Measurements from ENCODE around the gene ERP29. TPM values are rescaled to one million over a fixed set of nuclear protein-coding genes. Genes with fewer than 3 reads are reported as not detected.

ERP29 gene
- total and polyA plus RNA-seq, 2 of the 13 experiments (the other 11 are each of a cell fraction or from before 2014, with no cell fraction given) = 111 to 147 TPM

DNA sequence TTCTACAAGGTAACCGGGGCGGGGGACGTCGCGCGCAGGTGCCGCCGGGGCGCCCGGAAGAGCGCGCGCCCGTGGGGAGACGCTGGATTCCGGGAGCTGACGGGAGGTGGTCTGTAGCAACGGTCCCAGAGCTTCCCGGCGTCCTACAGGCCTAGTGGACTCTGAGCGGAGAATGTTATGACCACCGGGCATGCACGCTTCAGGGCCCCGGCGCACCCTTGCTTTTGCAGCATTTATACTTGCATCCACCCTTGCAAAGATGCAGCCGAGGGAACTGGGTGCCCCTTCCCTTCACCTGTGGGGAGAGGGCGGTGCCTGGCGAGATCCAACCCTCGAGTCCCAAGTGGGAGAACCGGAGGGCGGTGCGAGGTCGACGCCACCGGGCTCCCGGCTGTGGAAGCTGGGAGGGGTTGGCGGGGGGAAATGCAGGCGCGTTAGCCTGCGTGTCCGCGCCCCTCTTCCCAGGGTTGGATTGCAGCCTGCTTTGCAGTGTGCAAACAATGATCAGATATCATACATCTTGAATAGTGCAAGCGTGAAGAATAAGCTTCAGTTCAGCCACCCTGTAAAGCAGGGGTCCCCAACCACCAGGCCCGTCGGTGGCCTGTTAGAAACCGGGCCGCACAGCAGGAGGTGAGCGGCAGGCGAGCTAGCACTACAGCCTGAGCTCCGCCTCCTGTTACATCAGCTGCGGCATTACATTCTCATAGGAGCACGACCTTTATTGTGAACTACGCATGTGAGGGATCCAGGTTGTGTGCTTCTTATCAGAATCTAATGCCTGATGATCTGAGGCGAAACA, 576 bp downstream of the ERP29 start (continued):
- TF ChIP-seq ZNF879 (CRISPR knock-in tag; IDR thresholded peaks at IDR 0.05) = no peak
- TF ChIP-seq ZBTB8A (CRISPR knock-in tag; IDR thresholded peaks at IDR 0.05; ENCODE audit: borderline replicate concordance, low read depth) = no peak
- TF ChIP-seq ZNF24 (IDR thresholded peaks at IDR 0.05) = no peak
- no peak for TF ChIP-seq ZNF30 (CRISPR knock-in tag; IDR thresholded peaks at IDR 0.05)
- TF ChIP-seq NFE2L2 (IDR thresholded peaks at IDR 0.05; ENCODE audit: low read length) = no peak
- TF ChIP-seq XRCC5 (optimal IDR thresholded peaks at IDR 0.05; ENCODE audit: low read length) = peak; percentile 18
- TF ChIP-seq, protein P1, sequence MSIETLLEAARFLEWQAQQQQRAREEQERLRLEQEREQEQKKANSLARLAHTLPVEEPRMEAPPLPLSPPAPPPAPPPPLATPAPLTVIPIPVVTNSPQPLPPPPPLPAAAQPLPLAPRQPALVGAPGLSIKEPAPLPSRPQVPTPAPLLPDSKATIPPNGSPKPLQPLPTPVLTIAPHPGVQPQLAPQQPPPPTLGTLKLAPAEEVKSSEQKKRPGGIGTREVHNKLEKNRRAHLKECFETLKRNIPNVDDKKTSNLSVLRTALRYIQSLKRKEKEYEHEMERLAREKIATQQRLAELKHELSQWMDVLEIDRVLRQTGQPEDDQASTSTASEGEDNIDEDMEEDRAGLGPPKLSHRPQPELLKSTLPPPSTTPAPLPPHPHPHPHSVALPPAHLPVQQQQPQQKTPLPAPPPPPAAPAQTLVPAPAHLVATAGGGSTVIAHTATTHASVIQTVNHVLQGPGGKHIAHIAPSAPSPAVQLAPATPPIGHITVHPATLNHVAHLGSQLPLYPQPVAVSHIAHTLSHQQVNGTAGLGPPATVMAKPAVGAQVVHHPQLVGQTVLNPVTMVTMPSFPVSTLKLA (IDR thresholded peaks at IDR 0.05) = no peak
- no peak for TF ChIP-seq MLLT10 (CRISPR knock-in tag; IDR thresholded peaks at IDR 0.05)
- TF ChIP-seq ZNF101 (CRISPR knock-in tag; IDR thresholded peaks at IDR 0.05; ENCODE audit: borderline replicate concordance, low read depth) = peak; percentile 56; the same call in 1 of the 2 replicates
- TF ChIP-seq MIER2 (CRISPR knock-in tag; IDR thresholded peaks at IDR 0.05) = 0 out of 2 replicates have a peak, but pooled peaks have one; percentile 40
- TF ChIP-seq ZNF747 (CRISPR knock-in tag; IDR thresholded peaks at IDR 0.05; ENCODE audit: borderline replicate concordance) = peak; percentile 44; the same call in 1 of the 2 replicates
- TF ChIP-seq, protein P2, sequence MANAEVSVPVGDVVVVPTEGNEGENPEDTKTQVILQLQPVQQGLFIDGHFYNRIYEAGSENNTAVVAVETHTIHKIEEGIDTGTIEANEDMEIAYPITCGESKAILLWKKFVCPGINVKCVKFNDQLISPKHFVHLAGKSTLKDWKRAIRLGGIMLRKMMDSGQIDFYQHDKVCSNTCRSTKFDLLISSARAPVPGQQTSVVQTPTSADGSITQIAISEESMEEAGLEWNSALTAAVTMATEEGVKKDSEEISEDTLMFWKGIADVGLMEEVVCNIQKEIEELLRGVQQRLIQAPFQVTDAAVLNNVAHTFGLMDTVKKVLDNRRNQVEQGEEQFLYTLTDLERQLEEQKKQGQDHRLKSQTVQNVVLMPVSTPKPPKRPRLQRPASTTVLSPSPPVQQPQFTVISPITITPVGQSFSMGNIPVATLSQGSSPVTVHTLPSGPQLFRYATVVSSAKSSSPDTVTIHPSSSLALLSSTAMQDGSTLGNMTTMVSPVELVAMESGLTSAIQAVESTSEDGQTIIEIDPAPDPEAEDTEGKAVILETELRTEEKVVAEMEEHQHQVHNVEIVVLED (CRISPR knock-in tag; IDR thresholded peaks at IDR 0.05; ENCODE audit: borderline replicate concordance) = no peak; the same call in 1 of the 2 replicates
- TF ChIP-seq NFIB (CRISPR knock-in tag; IDR thresholded peaks at IDR 0.05; ENCODE audit: borderline replicate concordance) = no peak
- peak; percentile 46; the same call in 1 of the 2 replicates for TF ChIP-seq DMAP1 (CRISPR knock-in tag; IDR thresholded peaks at IDR 0.05)
- TF ChIP-seq ZMYM3 (CRISPR knock-in tag; IDR thresholded peaks at IDR 0.05) = no peak
- TF ChIP-seq, protein P3, sequence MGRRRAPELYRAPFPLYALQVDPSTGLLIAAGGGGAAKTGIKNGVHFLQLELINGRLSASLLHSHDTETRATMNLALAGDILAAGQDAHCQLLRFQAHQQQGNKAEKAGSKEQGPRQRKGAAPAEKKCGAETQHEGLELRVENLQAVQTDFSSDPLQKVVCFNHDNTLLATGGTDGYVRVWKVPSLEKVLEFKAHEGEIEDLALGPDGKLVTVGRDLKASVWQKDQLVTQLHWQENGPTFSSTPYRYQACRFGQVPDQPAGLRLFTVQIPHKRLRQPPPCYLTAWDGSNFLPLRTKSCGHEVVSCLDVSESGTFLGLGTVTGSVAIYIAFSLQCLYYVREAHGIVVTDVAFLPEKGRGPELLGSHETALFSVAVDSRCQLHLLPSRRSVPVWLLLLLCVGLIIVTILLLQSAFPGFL (CRISPR knock-in tag; IDR thresholded peaks at IDR 0.05) = no peak
- no peak for TF ChIP-seq HNF4G (IDR thresholded peaks at IDR 0.05; ENCODE audit: borderline replicate concordance, low read depth, low read length)
- TF ChIP-seq HNF4G (CRISPR knock-in tag; IDR thresholded peaks at IDR 0.05; ENCODE audit: borderline replicate concordance, low read depth) = no peak
- TF ChIP-seq ZNF766 (CRISPR knock-in tag; IDR thresholded peaks at IDR 0.05; ENCODE audit: borderline replicate concordance) = no peak
- TF ChIP-seq, protein P4, sequence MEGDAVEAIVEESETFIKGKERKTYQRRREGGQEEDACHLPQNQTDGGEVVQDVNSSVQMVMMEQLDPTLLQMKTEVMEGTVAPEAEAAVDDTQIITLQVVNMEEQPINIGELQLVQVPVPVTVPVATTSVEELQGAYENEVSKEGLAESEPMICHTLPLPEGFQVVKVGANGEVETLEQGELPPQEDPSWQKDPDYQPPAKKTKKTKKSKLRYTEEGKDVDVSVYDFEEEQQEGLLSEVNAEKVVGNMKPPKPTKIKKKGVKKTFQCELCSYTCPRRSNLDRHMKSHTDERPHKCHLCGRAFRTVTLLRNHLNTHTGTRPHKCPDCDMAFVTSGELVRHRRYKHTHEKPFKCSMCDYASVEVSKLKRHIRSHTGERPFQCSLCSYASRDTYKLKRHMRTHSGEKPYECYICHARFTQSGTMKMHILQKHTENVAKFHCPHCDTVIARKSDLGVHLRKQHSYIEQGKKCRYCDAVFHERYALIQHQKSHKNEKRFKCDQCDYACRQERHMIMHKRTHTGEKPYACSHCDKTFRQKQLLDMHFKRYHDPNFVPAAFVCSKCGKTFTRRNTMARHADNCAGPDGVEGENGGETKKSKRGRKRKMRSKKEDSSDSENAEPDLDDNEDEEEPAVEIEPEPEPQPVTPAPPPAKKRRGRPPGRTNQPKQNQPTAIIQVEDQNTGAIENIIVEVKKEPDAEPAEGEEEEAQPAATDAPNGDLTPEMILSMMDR (CRISPR knock-in tag; IDR thresholded peaks at IDR 0.05) = no peak
- peak; percentile 55; the same call in 1 of the 2 replicates for TF ChIP-seq CEBPB (IDR thresholded peaks at IDR 0.05; ENCODE audit: borderline replicate concordance, low read depth, low read length)
- peak; percentile 54 for TF ChIP-seq FOXA3 (CRISPR knock-in tag; IDR thresholded peaks at IDR 0.05)
- TF ChIP-seq ZNF564 (CRISPR knock-in tag; IDR thresholded peaks at IDR 0.05) = peak; percentile 68; the same call in 1 of the 2 replicates
- TF ChIP-seq ZNF282 (IDR thresholded peaks at IDR 0.05; ENCODE audit: partially characterized antibody) = no peak
- TF ChIP-seq, protein P5, sequence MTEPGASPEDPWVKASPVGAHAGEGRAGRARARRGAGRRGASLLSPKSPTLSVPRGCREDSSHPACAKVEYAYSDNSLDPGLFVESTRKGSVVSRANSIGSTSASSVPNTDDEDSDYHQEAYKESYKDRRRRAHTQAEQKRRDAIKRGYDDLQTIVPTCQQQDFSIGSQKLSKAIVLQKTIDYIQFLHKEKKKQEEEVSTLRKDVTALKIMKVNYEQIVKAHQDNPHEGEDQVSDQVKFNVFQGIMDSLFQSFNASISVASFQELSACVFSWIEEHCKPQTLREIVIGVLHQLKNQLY (CRISPR knock-in tag; IDR thresholded peaks at IDR 0.05) = no peak
